ENCODE results near the gene MEP1A. TPM values are rescaled to one million over a fixed set of nuclear protein-coding genes. Genes with fewer than 3 reads are reported as not detected.

The MEP1A gene
- total RNA-seq, 4 donors from 2014 or later: 0.09 TPM; not detected in 3

DNA sequence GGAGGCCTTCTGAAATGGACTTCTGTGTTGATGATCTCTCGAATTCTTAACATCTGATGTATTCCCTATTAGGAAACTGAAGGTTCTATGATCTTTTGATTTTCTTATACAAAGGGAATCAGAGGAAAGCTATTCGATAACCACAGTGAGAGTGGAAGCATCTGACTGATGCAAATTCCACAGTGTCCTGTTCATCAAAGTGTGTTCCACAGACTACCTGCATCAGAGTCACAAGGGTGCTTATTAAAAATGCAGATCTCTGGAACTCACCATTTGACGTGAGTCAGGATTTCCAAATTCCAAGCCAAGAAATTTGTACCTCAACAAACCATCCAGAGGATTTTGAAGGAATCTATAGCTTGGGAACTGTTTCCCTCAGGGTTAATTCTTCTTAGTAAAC, 4.4 kb upstream of the MEP1A start:
- intact Hi-C loops (cut with DNase I): no loop called here
- TF ChIP-seq, protein P1, sequence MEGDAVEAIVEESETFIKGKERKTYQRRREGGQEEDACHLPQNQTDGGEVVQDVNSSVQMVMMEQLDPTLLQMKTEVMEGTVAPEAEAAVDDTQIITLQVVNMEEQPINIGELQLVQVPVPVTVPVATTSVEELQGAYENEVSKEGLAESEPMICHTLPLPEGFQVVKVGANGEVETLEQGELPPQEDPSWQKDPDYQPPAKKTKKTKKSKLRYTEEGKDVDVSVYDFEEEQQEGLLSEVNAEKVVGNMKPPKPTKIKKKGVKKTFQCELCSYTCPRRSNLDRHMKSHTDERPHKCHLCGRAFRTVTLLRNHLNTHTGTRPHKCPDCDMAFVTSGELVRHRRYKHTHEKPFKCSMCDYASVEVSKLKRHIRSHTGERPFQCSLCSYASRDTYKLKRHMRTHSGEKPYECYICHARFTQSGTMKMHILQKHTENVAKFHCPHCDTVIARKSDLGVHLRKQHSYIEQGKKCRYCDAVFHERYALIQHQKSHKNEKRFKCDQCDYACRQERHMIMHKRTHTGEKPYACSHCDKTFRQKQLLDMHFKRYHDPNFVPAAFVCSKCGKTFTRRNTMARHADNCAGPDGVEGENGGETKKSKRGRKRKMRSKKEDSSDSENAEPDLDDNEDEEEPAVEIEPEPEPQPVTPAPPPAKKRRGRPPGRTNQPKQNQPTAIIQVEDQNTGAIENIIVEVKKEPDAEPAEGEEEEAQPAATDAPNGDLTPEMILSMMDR (IDR thresholded peaks at IDR 0.05): no peak
- TF ChIP-seq POLR2A (IDR thresholded peaks at IDR 0.05): no peak

DNA sequence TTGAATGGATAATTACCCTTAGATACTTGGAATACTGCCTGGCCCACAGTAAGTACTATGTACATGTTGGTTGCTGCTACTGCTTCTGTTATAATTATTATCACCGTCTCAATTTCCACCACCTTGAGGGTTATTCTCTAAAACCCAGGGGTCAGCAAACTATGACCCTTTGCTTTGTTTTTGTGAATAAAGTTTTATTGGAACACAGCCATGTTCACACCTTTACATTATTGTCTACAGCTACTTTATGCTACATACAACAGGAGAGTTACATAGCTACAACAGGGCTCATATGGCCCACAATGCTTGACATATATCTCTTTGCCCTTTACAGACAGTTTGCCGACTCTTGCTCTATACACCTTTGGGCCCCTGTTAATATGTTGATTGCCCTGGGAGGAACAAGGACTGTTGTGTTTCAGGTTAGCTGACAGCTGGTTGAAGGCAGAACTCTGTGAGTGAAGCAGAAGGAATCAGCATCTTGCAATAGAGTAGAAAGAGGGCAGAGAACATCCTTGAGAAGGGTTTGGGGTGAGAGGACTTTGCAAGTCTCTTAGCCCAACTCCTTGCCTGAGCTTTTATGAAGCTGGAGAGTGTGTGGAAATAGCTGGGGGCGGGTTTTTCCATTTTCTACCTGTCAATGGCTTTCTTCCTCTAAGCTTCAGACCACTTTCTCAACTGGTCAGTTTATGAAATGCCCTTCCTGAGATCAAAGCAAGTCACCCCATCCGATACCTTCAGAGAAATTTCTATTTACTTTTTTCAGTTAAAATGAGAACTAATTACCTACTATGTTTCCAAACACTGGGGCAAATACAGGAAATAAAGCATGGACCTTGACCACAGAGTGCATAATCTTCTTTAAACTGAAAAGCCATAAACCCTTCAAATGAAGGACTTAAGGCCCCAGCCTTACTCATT, 3.5 kb upstream of the MEP1A start:
- H3K4me3 ChIP-seq: no peak overlapping the region
- intact Hi-C loops (cut with DNase I): no loop called here
- no peak overlapping the region for H3K27ac ChIP-seq
- H3K27me3 ChIP-seq: no peaks in the 10 kb centered on the region
- no peak for DNase-seq
- H3K4me1 ChIP-seq: no peaks in the 10 kb centered on the region
- H3K36me3 ChIP-seq: no peaks in the 10 kb centered on the region
- TF ChIP-seq, protein P1 (IDR thresholded peaks at IDR 0.05): no peak
- TF ChIP-seq POLR2A (IDR thresholded peaks at IDR 0.05): no peak
- WGBS, 2 donors: 77 to 89% methylated on average over 4 of the region's 4 CpGs
- H3K9me3 ChIP-seq: no peaks in the 10 kb centered on the region

More for the DNA sequence above, 4.4 kb upstream of the MEP1A start:
- Histone ChIP-seq H3K4me1 (no peaks in the 10 kb centered on the region), H3K4me3 (no peak overlapping the region), H3K27ac (no peak overlapping the region), H3K27me3 (no peaks in the 10 kb centered on the region), H3K9me3 (no peaks in the 10 kb centered on the region), H3K36me3 (no peaks in the 10 kb centered on the region)
- WGBS, 2 donors: 79 to 94% methylated on average over 2 to 3 of the region's 3 CpGs
- DNase-seq: no peak

DNA sequence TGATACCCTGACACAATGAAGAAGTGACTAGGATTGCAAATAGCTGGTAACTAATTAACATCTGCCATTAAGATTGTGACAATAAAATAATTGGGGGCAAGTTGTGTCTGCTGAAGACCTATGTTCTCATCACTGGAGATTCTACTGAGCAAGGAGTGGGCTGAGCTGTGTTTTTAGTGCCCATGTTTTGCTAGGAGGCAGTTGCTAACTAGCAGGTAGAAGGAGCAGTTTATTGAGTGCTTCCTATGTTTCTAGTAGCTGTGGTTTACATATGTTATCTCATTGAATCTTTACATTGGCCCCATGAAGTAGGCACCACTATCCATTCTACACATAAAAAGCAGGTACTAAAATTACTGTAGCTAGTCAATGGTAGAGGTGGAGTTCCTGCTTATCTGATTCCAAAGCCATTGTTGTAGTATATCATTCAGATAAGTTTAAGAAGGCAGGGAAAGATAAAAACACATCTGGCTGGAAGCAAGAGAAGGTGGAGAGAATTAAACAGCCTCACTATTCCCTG, 2.8 kb upstream of the MEP1A start:
- Histone ChIP-seq H3K27me3 (no peaks in the 10 kb centered on the region), H3K4me3 (no peak overlapping the region), H3K4me1 (no peaks in the 10 kb centered on the region), H3K36me3 (no peaks in the 10 kb centered on the region), H3K9me3 (no peaks in the 10 kb centered on the region), H3K27ac (no peak overlapping the region)
- no peak for DNase-seq
- intact Hi-C loops (cut with DNase I): no loop called here
- no peak for TF ChIP-seq POLR2A (IDR thresholded peaks at IDR 0.05)
- TF ChIP-seq, protein P1 (IDR thresholded peaks at IDR 0.05): no peak

DNA sequence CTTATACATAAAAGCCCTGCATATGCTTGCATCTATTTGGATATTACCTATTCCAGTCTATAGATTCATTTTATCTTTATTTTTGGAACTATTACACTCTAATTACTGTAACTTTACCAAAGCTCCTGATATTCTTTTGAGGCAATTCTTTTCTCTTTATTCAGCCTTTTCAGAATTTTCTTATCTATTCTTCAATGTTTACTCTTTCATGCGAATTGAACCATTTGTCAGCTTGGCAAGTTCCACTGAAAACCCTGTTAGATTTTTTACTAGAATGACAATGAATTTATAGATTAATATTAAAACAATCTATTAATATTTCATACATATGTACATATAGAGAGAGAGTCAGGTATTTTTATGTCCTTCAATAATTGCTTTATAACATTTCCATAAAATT, 554 bp upstream of the MEP1A start:
- no peak overlapping the region for H3K4me3 ChIP-seq
- intact Hi-C loops (cut with DNase I): no loop called here
- H3K4me1 ChIP-seq: no peaks in the 10 kb centered on the region
- H3K9me3 ChIP-seq: no peaks in the 10 kb centered on the region
- H3K36me3 ChIP-seq: no peaks in the 10 kb centered on the region
- 36 to 53% methylated on average over 1 of the region's 1 CpG for WGBS, 2 donors
- no peak for DNase-seq
- no peak overlapping the region for H3K27ac ChIP-seq
- TF ChIP-seq, protein P1 (IDR thresholded peaks at IDR 0.05): no peak
- no peak for TF ChIP-seq POLR2A (IDR thresholded peaks at IDR 0.05)
- H3K27me3 ChIP-seq: no peaks in the 10 kb centered on the region

DNA sequence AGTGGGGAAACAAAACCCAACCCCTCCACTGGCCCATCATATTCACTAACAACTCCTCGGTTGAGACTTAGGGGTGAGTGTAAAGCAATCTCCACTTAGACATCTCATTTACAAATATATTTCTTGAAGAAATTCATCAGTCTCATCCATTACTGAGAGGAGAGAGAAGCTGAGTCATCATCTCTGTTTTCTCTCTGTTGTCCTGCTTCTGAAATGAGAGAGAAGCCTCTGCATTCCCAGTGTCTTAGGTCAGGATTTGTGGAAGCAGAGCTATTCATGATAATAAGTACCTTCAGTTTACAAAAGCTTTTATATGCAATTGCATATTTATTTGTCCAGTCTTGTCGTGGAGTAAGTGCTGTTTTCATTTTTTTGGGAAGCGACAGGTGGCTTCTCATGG, 879 bp downstream of the MEP1A start:
- no peaks in the 10 kb centered on the region for H3K4me1 ChIP-seq
- H3K9me3 ChIP-seq: no peaks in the 10 kb centered on the region
- no peak for DNase-seq
- no peaks in the 10 kb centered on the region for H3K36me3 ChIP-seq
- H3K4me3 ChIP-seq: no peak overlapping the region
- H3K27ac ChIP-seq: no peak overlapping the region
- intact Hi-C loops (cut with DNase I): no loop called here
- 69 to 76% methylated on average over 3 of the region's 3 CpGs for WGBS, 2 donors
- H3K27me3 ChIP-seq: no peaks in the 10 kb centered on the region
- TF ChIP-seq, protein P1 (IDR thresholded peaks at IDR 0.05): no peak

Measured in esophagus squamous epithelium (tissue), 5 donors.